IMR-90 (cell line): ENCODE results near the gene PFKFB1. TPM values are rescaled to one million over a fixed set of nuclear protein-coding genes. Genes with fewer than 3 reads are reported as not detected.

Experiments used
- ATAC-seq: fragments of 200-7000 bp; cut with Tn5 transposase; 2 replicates; pipeline ENCODE4 v1.9.1; 2020; ENCODE audit warnings: low read depth, mild to moderate bottlenecking, moderate library complexity
- BruUV-seq: library from RNA; stranded (reverse); fragments of 400-500 nt; replicated peaks from 2 replicates; lab custom pipeline; 2021; lab: Mats Ljungman, UMichigan
- CTCF ChIA-PET: fragments of 300-600 bp; formaldehyde crosslinking; extraction: SDS; loops from one replicate; lab custom pipeline; 2021; ENCODE audit warnings: antibody characterized with exemption; lab: Yijun Ruan, JAX
- POLR2A ChIA-PET: fragments of 300-600 bp; sonication (Branson Sonifier 250); formaldehyde crosslinking; loops from one replicate; lab custom pipeline; 2022; ENCODE audit warnings: antibody characterized with exemption; ENCODE audit not compliant: unreplicated experiment; lab: Charles Lee
- DNase-seq: peaks from one replicate; pipeline ENCODE4 v3.0.0; 2013
- H2AFZ ChIP-seq: replicated peaks from 2 replicates; pipeline ENCODE3; 2013; ENCODE audit warnings: low read length, mild to moderate bottlenecking; ENCODE audit not compliant: poor library complexity
- H2AK5ac ChIP-seq: 2 replicates; pipeline ENCODE4 v1.6.1; 2013; ENCODE audit warnings: low read depth, low read length, inconsistent platforms
- H2AK9ac ChIP-seq: replicated peaks from 2 replicates; pipeline ENCODE3; 2013; ENCODE audit warnings: mild to moderate bottlenecking, low read depth, low read length, moderate library complexity; ENCODE audit not compliant: poor library complexity
- H2BK120ac ChIP-seq: 2 replicates; pipeline ENCODE4 v1.6.1; 2013; ENCODE audit warnings: low read depth, low read length, inconsistent platforms
- H2BK15ac ChIP-seq: 3 replicates; pipeline ENCODE4 v1.6.1; 2013; ENCODE audit warnings: low read depth, low read length, inconsistent platforms
- H2BK20ac ChIP-seq: 2 replicates; pipeline ENCODE4 v1.6.1; 2013; ENCODE audit warnings: low read depth, mild to moderate bottlenecking, inconsistent platforms, low read length, moderate library complexity
- H2BK5ac ChIP-seq: 2 replicates; pipeline ENCODE4 v1.6.1; 2013; ENCODE audit warnings: mild to moderate bottlenecking, low read depth, low read length, inconsistent platforms; ENCODE audit not compliant: poor library complexity, severe bottlenecking
- H3K14ac ChIP-seq: replicated peaks from 2 replicates; pipeline ENCODE4 v1.6.1; 2013; ENCODE audit warnings: low read depth, low read length, inconsistent platforms
- H3K18ac ChIP-seq: 2 replicates; pipeline ENCODE4 v1.6.1; 2013; ENCODE audit warnings: low read depth, low read length, control low read depth
- H3K23ac ChIP-seq: 2 replicates; pipeline ENCODE4 v1.6.1; 2013; ENCODE audit warnings: low read depth, low read length, inconsistent platforms
- H3K27ac ChIP-seq: 2 replicates; pipeline ENCODE4 v1.5.1; 2013; ENCODE audit warnings: mild to moderate bottlenecking, control low read depth, low read length; ENCODE audit not compliant: insufficient read depth
- H3K27me3 ChIP-seq: 2 replicates; pipeline ENCODE4 v1.6.1; 2013; ENCODE audit warnings: low read length; ENCODE audit not compliant: control insufficient read depth, insufficient read depth
- H3K36me3 ChIP-seq: 2 replicates; pipeline ENCODE4 v1.6.1; 2013; ENCODE audit warnings: low read length, mixed read lengths; ENCODE audit not compliant: control insufficient read depth, insufficient read depth
- H3K4ac ChIP-seq: 2 replicates; pipeline ENCODE4 v1.6.1; 2013; ENCODE audit warnings: low read depth, low read length, inconsistent platforms
- H3K4me1 ChIP-seq: 2 replicates; pipeline ENCODE4 v1.6.1; 2013; ENCODE audit warnings: low read length, mixed read lengths; ENCODE audit not compliant: control insufficient read depth, insufficient read depth
- H3K4me2 ChIP-seq: 2 replicates; pipeline ENCODE4 v1.6.1; 2013; ENCODE audit warnings: low read depth, mild to moderate bottlenecking, control low read depth, low read length, moderate library complexity
- H3K4me3 ChIP-seq: 2 replicates; pipeline ENCODE4 v1.5.1; 2013; ENCODE audit warnings: low read depth, mild to moderate bottlenecking, control low read depth, low read length, moderate library complexity; ENCODE audit not compliant: insufficient read depth
- H3K56ac ChIP-seq: 2 replicates; pipeline ENCODE4 v1.6.1; 2013; ENCODE audit warnings: low read length, inconsistent platforms; ENCODE audit not compliant: insufficient read depth; ENCODE audit errors: extremely low read depth
- H3K79me1 ChIP-seq, 2 experiments: 2 replicates each; pipeline ENCODE4 v1.6.1; 2013; ENCODE audit warnings: low read length in 2 of 2, inconsistent platforms in 1 of 2, low read depth in 1 of 2
- H3K9ac ChIP-seq: 2 replicates; pipeline ENCODE4 v1.6.1; 2013; ENCODE audit warnings: low read depth, low read length, control low read depth
- H3K9me1 ChIP-seq: 2 replicates; pipeline ENCODE4 v1.6.1; 2013; ENCODE audit warnings: low read length, inconsistent platforms; ENCODE audit not compliant: insufficient read depth
- H3K9me3 ChIP-seq: 2 replicates; pipeline ENCODE4 v1.6.1; 2013; ENCODE audit warnings: low read length; ENCODE audit not compliant: control insufficient read depth, insufficient read depth
- H4K20me1 ChIP-seq: 2 replicates; pipeline ENCODE4 v1.6.1; 2013; ENCODE audit warnings: low read length, inconsistent platforms; ENCODE audit not compliant: insufficient read depth
- H4K5ac ChIP-seq: 2 replicates; pipeline ENCODE4 v1.6.1; 2013; ENCODE audit warnings: mild to moderate bottlenecking, low read depth, low read length, control low read depth
- H4K8ac ChIP-seq, 2 experiments: 2 replicates each; pipeline ENCODE4 v1.6.1; 2013; ENCODE audit warnings: low read depth in 2 of 2, low read length in 2 of 2, control low read depth in 1 of 2, inconsistent platforms in 1 of 2
- H4K91ac ChIP-seq: 2 replicates; pipeline ENCODE4 v1.6.1; 2013; ENCODE audit warnings: low read depth, low read length, inconsistent platforms; ENCODE audit not compliant: insufficient read depth
- BHLHE40 ChIP-seq: fragments of 150-350 bp; IDR thresholded peaks from 2 replicates; pipeline ENCODE4 v1.6.1; 2016; ENCODE audit warnings: mild to moderate bottlenecking, low read depth, low read length
- CEBPB ChIP-seq: IDR thresholded peaks from 2 replicates; pipeline ENCODE4 v1.6.1; 2012; ENCODE audit warnings: low read depth, low read length, improper control_type of control experiment
- CHD1 ChIP-seq: IDR thresholded peaks from 2 replicates; pipeline ENCODE4 v1.6.1; 2012; ENCODE audit warnings: low read depth, low read length, improper control_type of control experiment
- CTCF ChIP-seq: conservative IDR thresholded peaks from 2 replicates; pipeline ENCODE4 v1.5.1; 2012; ENCODE audit warnings: mild to moderate bottlenecking, low read depth, low read length, improper control_type of control experiment
- ELK1 ChIP-seq: fragments of 150-350 bp; IDR thresholded peaks from 2 replicates; pipeline ENCODE4 v1.6.1; 2016; ENCODE audit warnings: low read depth, mild to moderate bottlenecking, low read length, moderate library complexity, borderline replicate concordance
- FOS ChIP-seq: fragments of 150-350 bp; IDR thresholded peaks from 2 replicates; pipeline ENCODE4 v1.6.1; 2016; ENCODE audit warnings: low read depth, low read length
- MAZ ChIP-seq: IDR thresholded peaks from 2 replicates; pipeline ENCODE4 v1.6.1; 2012; ENCODE audit warnings: low read depth, mild to moderate bottlenecking, low read length, improper control_type of control experiment, moderate library complexity, borderline replicate concordance
- MXI1 ChIP-seq: IDR thresholded peaks from 2 replicates; pipeline ENCODE4 v1.6.1; 2012; ENCODE audit warnings: low read depth, mild to moderate bottlenecking, low read length, moderate library complexity, borderline replicate concordance
- NFE2L2 ChIP-seq: fragments of 150-350 bp; IDR thresholded peaks from 2 replicates; pipeline ENCODE4 v1.6.1; 2016; ENCODE audit warnings: low read depth, mild to moderate bottlenecking, low read length
- POLR2A ChIP-seq: IDR thresholded peaks from 2 replicates; pipeline ENCODE4 v1.6.1; 2012; ENCODE audit warnings: mild to moderate bottlenecking, low read depth, low read length
- RAD21 ChIP-seq: IDR thresholded peaks from 2 replicates; pipeline ENCODE4 v1.6.1; 2012; ENCODE audit warnings: low read length, improper control_type of control experiment
- RCOR1 ChIP-seq: IDR thresholded peaks from 2 replicates; pipeline ENCODE4 v1.6.1; 2012; ENCODE audit warnings: mild to moderate bottlenecking, low read length, improper control_type of control experiment; ENCODE audit not compliant: insufficient replicate concordance
- RFX5 ChIP-seq: IDR thresholded peaks from 2 replicates; pipeline ENCODE4 v1.8.0; 2012; ENCODE audit warnings: low read depth, mild to moderate bottlenecking, low read length, moderate library complexity
- SMC3 ChIP-seq: fragments of 150-350 bp; IDR thresholded peaks from 2 replicates; pipeline ENCODE4 v1.6.1; 2016; ENCODE audit warnings: low read depth, mild to moderate bottlenecking, antibody characterized with exemption, low read length, moderate library complexity
- USF2 ChIP-seq: fragments of 150-350 bp; IDR thresholded peaks from 2 replicates; pipeline ENCODE4 v1.6.1; 2017; ENCODE audit warnings: mild to moderate bottlenecking, antibody characterized with exemption, low read length, low read depth
- WGBS, 2 experiments: methylation state at CpG; one replicate each; pipeline versions ENCODE4 v1.1.5 to v1.1.7; 2013; ENCODE audit warnings: missing lambda C conversion rate in 2 of 2; ENCODE audit not compliant: insufficient read length in 1 of 2; ENCODE audit errors: extremely low coverage in 2 of 2; 5-methylcytosine and 5-hydroxymethylcytosine counted together
- dilution Hi-C: fragments of 300-500 bp; cut with HindIII; formaldehyde crosslinking; loops from one replicate; pipeline ENCODE4 v1.14.3; 2018; ENCODE audit warnings: low sequenced_read_pairs; ENCODE audit not compliant: unreplicated experiment
- in situ Hi-C: fragments of 300-500 bp; cut with MboI; formaldehyde crosslinking; loops from 3 replicates; pipeline ENCODE4 v1.14.3; 2019; ENCODE audit warnings: low sequenced_read_pairs, inconsistent platforms, mixed read lengths
- intact Hi-C: fragments of 100-400 bp; cut with micrococcal nuclease; formaldehyde crosslinking; loops from 2 replicates; pipeline ENCODE4 v1.10.0; 2022
- polyA plus RNA-seq, 3 experiments: library from polyadenylated mRNA; depleted of rRNA; stranded (reverse); fragments of >200 nt; gene quantifications; 2 replicates each; pipeline ENCODE4 v1.2.3, GENCODE V29; 2012; ENCODE audit warnings: low replicate concordance in 1 of 3
- total RNA-seq: library from RNA; depleted of rRNA; stranded (reverse); fragments of >200 nt; gene quantifications from 2 replicates; pipeline ENCODE4 v1.2.3, GENCODE V29; 2012

PFKFB1 gene
- total and polyA plus RNA-seq, 2 of the 4 experiments (the other 2 are of a cell fraction) = under 0.01 to 0.15 TPM

GRCh38 chrX:54894159-54894558, 99.8 kb downstream of the PFKFB1 start:
- CTCF ChIA-PET = no interaction called here
- Histone ChIP-seq H3K9me3 (no peaks in the 10 kb centered on the region), H3K4ac (no peak overlapping the region), H3K14ac (no peak overlapping the region), H2AK5ac (no peak overlapping the region), H2BK120ac (no peak overlapping the region), H2BK15ac (no peak overlapping the region), H2BK20ac (no peak overlapping the region), H3K9ac (no peak overlapping the region), H3K27me3 (no peaks in the 10 kb centered on the region; the same call in none of the 2 replicates), H4K91ac (no peak overlapping the region), H3K4me1 (no peaks in the 10 kb centered on the region), H3K4me3 (no peak overlapping the region), H2AK9ac (no peak overlapping the region), H3K36me3 (no peaks in the 10 kb centered on the region), H4K8ac (no peak overlapping the region), H2BK5ac (no peak overlapping the region), H4K20me1 (no peaks in the 10 kb centered on the region), H3K27ac (no peak overlapping the region), H3K4me2 (no peak overlapping the region), H3K18ac (no peak overlapping the region), H3K79me1 (no peaks in the 10 kb centered on the region), H3K23ac (no peak overlapping the region), H4K5ac (no peak overlapping the region), H3K56ac (no peak overlapping the region), H2AFZ (no peak overlapping the region), H3K9me1 (no peaks in the 10 kb centered on the region)
- intact Hi-C loops = loop anchor here (10.0 kb wide), 1 partner anchor 91 kb away; no protein-coding TSS in a partner anchor
- ATAC-seq = no peak
- dilution Hi-C loops = no loop called here
- TF ChIP-seq CTCF = no peak
- no peak for TF ChIP-seq MXI1
- no peak for TF ChIP-seq CEBPB
- TF ChIP-seq MAZ = no peak
- TF ChIP-seq ELK1 = no peak
- TF ChIP-seq RFX5 = no peak
- no peak for TF ChIP-seq BHLHE40
- TF ChIP-seq RCOR1 = no peak
- no peak for TF ChIP-seq USF2
- TF ChIP-seq CHD1 = no peak
- no peak for TF ChIP-seq RAD21
- TF ChIP-seq SMC3 = no peak
- no peak for TF ChIP-seq NFE2L2
- no peak for TF ChIP-seq FOS
- no peak for TF ChIP-seq POLR2A
- DNase-seq = no peak
- no TSS peak for BruUV-seq
- no CpG with 5 or more reads among the region's 1 CpG for WGBS, 2 experiments
- POLR2A ChIA-PET = no interaction called here
- in situ Hi-C loops = loop anchor here (10.0 kb wide), 1 partner anchor 61 kb away; no protein-coding TSS in a partner anchor
